ENCODE data around the gene TSPOAP1. TPM values are rescaled to one million over a fixed set of nuclear protein-coding genes. Genes with fewer than 3 reads are reported as not detected.

TSPOAP1 gene
- total RNA-seq, 1 experiment from 2014 or later = not detected

DNA sequence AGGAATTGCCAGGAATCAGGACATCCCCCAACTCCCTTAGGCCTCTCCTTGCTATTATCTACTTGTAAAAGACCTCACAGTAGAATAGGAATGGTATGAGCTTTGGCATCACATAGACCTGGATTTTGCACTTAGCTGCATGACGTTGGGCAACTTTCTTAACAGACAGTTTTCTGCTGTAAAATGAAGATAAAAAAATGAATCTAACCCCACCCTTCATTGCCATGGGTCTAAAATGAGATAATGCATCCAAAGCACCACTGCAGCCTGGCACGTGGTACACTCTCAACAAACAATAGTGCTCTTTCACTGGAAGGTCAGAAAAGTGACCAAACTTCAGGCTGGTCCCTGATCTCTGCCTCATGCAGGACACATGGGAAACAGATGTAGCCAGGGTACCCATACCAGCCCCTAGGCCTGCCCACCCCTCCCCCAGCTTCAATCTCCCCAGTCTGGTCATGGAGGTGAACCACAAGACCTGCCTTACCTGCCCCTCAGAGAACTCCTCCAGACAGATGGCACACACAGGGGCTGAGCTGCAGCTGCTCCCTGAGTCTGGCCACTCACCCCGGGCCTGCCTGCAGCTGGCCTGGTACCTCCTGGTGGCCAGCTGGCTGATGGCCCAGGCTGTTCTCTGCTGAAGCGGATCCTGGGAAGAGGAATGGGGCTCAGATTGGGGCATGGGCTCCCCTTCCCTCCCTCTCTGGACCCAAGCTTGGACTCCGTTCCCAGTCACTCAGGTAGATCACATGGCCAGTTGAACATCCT is 31.9 kb upstream of the TSPOAP1 start:
- intact Hi-C loops (cut with micrococcal nuclease) = no loop called here
- Mint-ChIP-seq H3K4me1 (ENCODE audit: insufficient read depth, unreplicated experiment) (peaks cover 5% of the 10 kb centered on the region), H3K27me3 (ENCODE audit: insufficient read depth, unreplicated experiment) (no peaks in the 10 kb centered on the region), H3K4me3 (ENCODE audit: unreplicated experiment) (no peak overlapping the region), H3K9me3 (ENCODE audit: unreplicated experiment) (no peaks in the 10 kb centered on the region), H3K36me3 (ENCODE audit: insufficient read depth, unreplicated experiment) (peaks cover 31% of the 10 kb centered on the region), H3K27ac (ENCODE audit: low read depth, unreplicated experiment) (no peak overlapping the region)
- no TSS peak for BruUV-seq (replicated peaks)
- no peak for DNase-seq (ENCODE audit: unreplicated experiment)
- TF ChIP-seq, protein P1, sequence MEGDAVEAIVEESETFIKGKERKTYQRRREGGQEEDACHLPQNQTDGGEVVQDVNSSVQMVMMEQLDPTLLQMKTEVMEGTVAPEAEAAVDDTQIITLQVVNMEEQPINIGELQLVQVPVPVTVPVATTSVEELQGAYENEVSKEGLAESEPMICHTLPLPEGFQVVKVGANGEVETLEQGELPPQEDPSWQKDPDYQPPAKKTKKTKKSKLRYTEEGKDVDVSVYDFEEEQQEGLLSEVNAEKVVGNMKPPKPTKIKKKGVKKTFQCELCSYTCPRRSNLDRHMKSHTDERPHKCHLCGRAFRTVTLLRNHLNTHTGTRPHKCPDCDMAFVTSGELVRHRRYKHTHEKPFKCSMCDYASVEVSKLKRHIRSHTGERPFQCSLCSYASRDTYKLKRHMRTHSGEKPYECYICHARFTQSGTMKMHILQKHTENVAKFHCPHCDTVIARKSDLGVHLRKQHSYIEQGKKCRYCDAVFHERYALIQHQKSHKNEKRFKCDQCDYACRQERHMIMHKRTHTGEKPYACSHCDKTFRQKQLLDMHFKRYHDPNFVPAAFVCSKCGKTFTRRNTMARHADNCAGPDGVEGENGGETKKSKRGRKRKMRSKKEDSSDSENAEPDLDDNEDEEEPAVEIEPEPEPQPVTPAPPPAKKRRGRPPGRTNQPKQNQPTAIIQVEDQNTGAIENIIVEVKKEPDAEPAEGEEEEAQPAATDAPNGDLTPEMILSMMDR (IDR thresholded peaks at IDR 0.05; ENCODE audit: unreplicated experiment) = no peak
- ChIA-PET CTCF (interaction anchor here (0.8 to 1.5 kb wide), 2 partner anchors 21 to 57 kb away, joined by 3 to 6 read pairs; no protein-coding TSS in a partner anchor), POLR2A (interaction anchor here (0.5 to 5.7 kb wide), 4 partner anchors 9 to 417 kb away, joined by 3 to 50 read pairs (median 3); partner anchors contain the start of gene SUPT4H1)

DNA sequence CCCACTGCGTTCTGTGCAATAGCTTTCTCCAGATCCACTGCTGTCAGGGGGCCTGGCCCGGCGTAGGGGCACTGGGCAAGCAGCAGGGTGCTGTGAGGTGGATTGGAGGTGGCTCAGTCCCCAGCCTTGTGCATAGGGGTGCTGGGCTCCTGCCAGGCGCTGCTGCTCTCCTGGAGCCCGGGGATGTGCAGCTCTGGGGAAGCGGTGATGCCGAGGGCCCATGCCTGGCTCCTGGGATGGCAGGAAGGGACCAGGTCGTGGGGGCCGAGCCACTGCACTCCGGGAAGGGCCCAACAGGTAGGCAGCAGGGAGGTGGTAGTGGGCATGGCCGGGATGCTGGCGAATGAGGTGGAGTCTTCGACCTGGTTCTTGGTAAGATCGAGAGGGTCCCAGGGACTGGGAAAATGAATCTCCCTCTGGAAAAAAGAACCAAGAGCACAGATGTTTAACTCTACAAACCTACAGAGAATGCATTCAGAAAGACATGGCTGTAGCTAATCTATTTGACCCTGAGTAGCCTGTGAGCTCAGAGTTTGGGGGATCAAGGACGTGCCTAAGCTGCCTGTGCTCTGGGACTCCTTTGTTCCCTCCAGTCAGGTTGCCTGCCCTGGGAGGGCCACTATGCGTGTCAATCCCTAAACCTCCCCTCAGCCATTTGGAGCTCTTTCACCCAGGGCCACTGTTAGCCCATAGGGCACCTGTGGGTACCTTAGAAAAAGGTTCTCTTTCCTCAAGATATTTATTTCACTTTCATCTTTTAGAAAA is 30.0 kb upstream of the TSPOAP1 start:
- BruUV-seq (replicated peaks) = no TSS peak
- peaks cover 32% of the 10 kb centered on the region for H3K36me3 Mint-ChIP-seq (ENCODE audit: insufficient read depth, unreplicated experiment)
- POLR2A ChIA-PET = no interaction called here

DNA sequence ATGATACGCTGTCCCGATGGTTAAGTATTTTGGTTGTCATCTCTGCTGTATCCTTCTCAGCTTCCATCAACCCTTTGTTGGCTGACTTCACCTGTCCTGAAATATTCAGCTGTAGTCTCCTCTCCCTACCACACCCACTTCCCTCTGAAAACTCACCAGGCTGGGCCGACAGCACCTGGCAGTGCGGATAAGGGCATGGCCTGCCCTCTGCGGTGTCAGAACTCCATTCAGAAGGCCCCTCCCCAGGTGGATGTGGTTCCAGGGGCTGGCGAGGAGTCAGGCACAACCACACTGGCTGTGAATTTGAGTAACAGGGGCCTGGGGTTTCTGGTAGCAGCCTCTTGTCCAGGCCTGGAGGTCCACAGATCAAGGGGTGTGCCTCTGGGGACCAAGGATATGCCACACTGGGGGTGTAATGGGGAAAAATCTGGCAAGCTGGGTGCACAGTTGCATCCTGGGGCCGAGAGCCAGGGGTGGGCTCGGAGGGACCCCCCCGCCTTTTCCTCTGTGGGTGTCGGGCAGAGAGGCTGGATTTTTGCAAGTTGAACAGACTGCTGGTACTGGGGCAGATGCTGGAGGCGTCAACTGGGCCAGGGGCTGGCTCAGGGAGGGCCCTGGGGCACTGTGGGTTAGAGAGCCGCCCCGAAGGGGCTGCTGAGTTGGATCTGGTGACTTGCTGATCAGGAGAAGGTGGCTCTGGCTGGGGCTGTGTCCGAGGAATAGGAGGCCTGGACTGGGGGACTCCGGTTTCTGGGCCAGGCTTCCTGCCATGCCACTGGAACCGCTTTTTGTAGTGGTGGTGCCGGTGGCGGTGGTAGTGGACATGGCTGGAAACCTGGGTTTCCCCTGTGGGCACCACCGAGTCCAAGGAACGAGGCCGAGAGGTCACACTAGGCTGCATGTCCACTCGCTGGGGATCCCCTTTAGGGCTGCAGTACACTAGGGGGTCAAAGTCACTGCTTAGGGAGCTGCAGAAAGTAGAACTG is 29.0 kb upstream of the TSPOAP1 start:
- Mint-ChIP-seq H3K9me3 (ENCODE audit: unreplicated experiment) (no peaks in the 10 kb centered on the region), H3K27me3 (ENCODE audit: insufficient read depth, unreplicated experiment) (no peaks in the 10 kb centered on the region), H3K4me3 (ENCODE audit: unreplicated experiment) (no peak overlapping the region), H3K36me3 (ENCODE audit: insufficient read depth, unreplicated experiment) (peaks cover 32% of the 10 kb centered on the region), H3K27ac (ENCODE audit: low read depth, unreplicated experiment) (no peak overlapping the region), H3K4me1 (ENCODE audit: insufficient read depth, unreplicated experiment) (no peaks in the 10 kb centered on the region)
- CTCF ChIA-PET = interaction anchor here (0.9 kb wide), 1 partner anchor 42 kb away, joined by 3 read pairs; no protein-coding TSS in a partner anchor
- intact Hi-C loops (cut with micrococcal nuclease) = no loop called here
- DNase-seq (ENCODE audit: unreplicated experiment) = no peak
- no TSS peak for BruUV-seq (replicated peaks)
- TF ChIP-seq, protein P1 (IDR thresholded peaks at IDR 0.05; ENCODE audit: unreplicated experiment) = no peak
- POLR2A ChIA-PET = interaction anchor here (8.5 kb wide), 1 partner anchor 58 kb away, joined by 436 read pairs; the partner anchor contains the start of gene RNF43

More for the DNA sequence above, 30.0 kb upstream of the TSPOAP1 start:
- intact Hi-C loops (cut with micrococcal nuclease) = no loop called here
- Mint-ChIP-seq H3K9me3 (ENCODE audit: unreplicated experiment) (no peaks in the 10 kb centered on the region), H3K4me3 (ENCODE audit: unreplicated experiment) (no peak overlapping the region), H3K27me3 (ENCODE audit: insufficient read depth, unreplicated experiment) (no peaks in the 10 kb centered on the region), H3K27ac (ENCODE audit: low read depth, unreplicated experiment) (no peak overlapping the region), H3K4me1 (ENCODE audit: insufficient read depth, unreplicated experiment) (no peaks in the 10 kb centered on the region)
- CTCF ChIA-PET = interaction anchor here (0.6 kb wide), 1 partner anchor 59 kb away, joined by 3 read pairs; no protein-coding TSS in a partner anchor
- no peak for DNase-seq (ENCODE audit: unreplicated experiment)
- TF ChIP-seq, protein P1 (IDR thresholded peaks at IDR 0.05; ENCODE audit: unreplicated experiment) = no peak
